H1 (cell line): Measurements from ENCODE around the gene NAP1L1. TPM values are rescaled to one million over a fixed set of nuclear protein-coding genes. Genes with fewer than 3 reads are reported as not detected.

Source experiments
- CTCF ChIA-PET: fragments of 300-600 bp; sonication (Branson Sonifier 250); formaldehyde crosslinking; loops from one replicate; lab custom pipeline; 2021; ENCODE audit not compliant: partially characterized antibody; lab: Charles Lee
- POLR2A ChIA-PET: fragments of 300-600 bp; sonication (Branson Sonifier 250); formaldehyde crosslinking; loops from one replicate; lab custom pipeline; 2021; ENCODE audit warnings: inconsistent platforms; ENCODE audit not compliant: partially characterized antibody; lab: Charles Lee
- DNase-seq, 2 experiments: peaks; one replicate each; pipeline versions ENCODE4 v3.0.0 to v3.0.0-alpha.2; 2010 to 2022; ENCODE audit warnings: low spot score in 2 of 2, low read depth in 1 of 2, mixed read lengths in 1 of 2
- FAIRE-seq: peaks from 2 replicates; lab custom pipeline; 2011; peaks lifted over from hg19 to GRCh38; lab: Jason Lieb, UNC
- H2AFZ ChIP-seq: 2 replicates; pipeline ENCODE4 v1.8.1; 2012; ENCODE audit warnings: low read length, inconsistent platforms
- H2AK5ac ChIP-seq: 2 replicates; pipeline ENCODE4 v1.6.1; 2013; ENCODE audit warnings: low read depth, low read length
- H2BK120ac ChIP-seq: replicated peaks from 2 replicates; pipeline ENCODE3; 2013; ENCODE audit warnings: low read depth, low read length, inconsistent platforms
- H2BK12ac ChIP-seq: 2 replicates; pipeline ENCODE4 v1.6.1; 2013; ENCODE audit warnings: low read depth, low read length
- H2BK15ac ChIP-seq: 2 replicates; pipeline ENCODE4 v1.6.1; 2013; ENCODE audit warnings: low read length
- H2BK20ac ChIP-seq: 2 replicates; pipeline ENCODE4 v1.6.1; 2013; ENCODE audit warnings: low read length
- H2BK5ac ChIP-seq: 2 replicates; pipeline ENCODE4 v1.6.1; 2013; ENCODE audit warnings: low read depth, low read length
- H3K14ac ChIP-seq: 2 replicates; pipeline ENCODE4 v1.6.1; 2013; ENCODE audit warnings: inconsistent platforms; ENCODE audit not compliant: insufficient read length
- H3K18ac ChIP-seq: 2 replicates; pipeline ENCODE4 v1.6.1; 2013; ENCODE audit warnings: low read length; ENCODE audit errors: extremely low read depth
- H3K23ac ChIP-seq: 2 replicates; pipeline ENCODE4 v1.6.1; 2013; ENCODE audit warnings: inconsistent platforms; ENCODE audit not compliant: insufficient read length
- H3K23me2 ChIP-seq: 2 replicates; pipeline ENCODE4 v1.6.1; 2013; ENCODE audit warnings: low read depth, low read length
- H3K27ac ChIP-seq: 2 replicates; pipeline ENCODE4 v1.6.1; 2011; ENCODE audit warnings: low read depth, low read length, inconsistent platforms
- H3K27me3 ChIP-seq, 4 experiments: replicated peaks in 1 of 4; 1 replicate in 1 of 4; 2 replicates in 3 of 4; pipeline versions ENCODE4 v1.6.1 to v1.8.1; 2011 to 2013; ENCODE audit warnings: low read length in 3 of 4, mild to moderate bottlenecking in 3 of 4, inconsistent platforms in 2 of 4, mixed read lengths in 2 of 4, moderate library complexity in 1 of 4; ENCODE audit not compliant: control insufficient read depth in 3 of 4, insufficient read depth in 3 of 4; ENCODE audit errors: extremely low read depth in 1 of 4
- H3K36me3 ChIP-seq, 4 experiments: 2 replicates each; pipeline versions ENCODE4 v1.6.1 to v1.8.1; 2011 to 2013; ENCODE audit warnings: mild to moderate bottlenecking in 4 of 4, low read length in 3 of 4, moderate library complexity in 2 of 4, control low read depth in 1 of 4, inconsistent platforms in 1 of 4; ENCODE audit not compliant: insufficient read depth in 4 of 4, control insufficient read depth in 2 of 4
- H3K4ac ChIP-seq: replicated peaks from 2 replicates; pipeline ENCODE3; 2013; ENCODE audit warnings: low read length, low read depth, mixed read lengths, inconsistent platforms; ENCODE audit not compliant: insufficient read length
- H3K4me1 ChIP-seq, 4 experiments: replicated peaks in 1 of 4; 1 replicate in 1 of 4; 2 replicates in 3 of 4; pipeline versions ENCODE4 v1.6.1 to v1.8.1; 2011 to 2013; ENCODE audit warnings: low read length in 3 of 4, inconsistent platforms in 2 of 4, mixed read lengths in 1 of 4; ENCODE audit not compliant: insufficient read depth in 4 of 4, control insufficient read depth in 3 of 4
- H3K4me2 ChIP-seq, 2 experiments: 2 replicates each; pipeline versions ENCODE4 v1.6.1 to v1.8.1; 2011 to 2013; ENCODE audit warnings: low read depth in 2 of 2, low read length in 2 of 2, control low read depth in 1 of 2, inconsistent platforms in 1 of 2, mild to moderate bottlenecking in 1 of 2; ENCODE audit not compliant: insufficient read depth in 1 of 2
- H3K4me3 ChIP-seq, 4 experiments: fragments of 200-600, 300-600 bp in 1 of 4; sonication (generic), shearing (Covaris generic), sonication (Bioruptor Twin) in 1 of 4; 2 replicates each; pipeline versions ENCODE4 v1.5.1 to v1.8.1; 2011 to 2016; ENCODE audit warnings: low read length in 4 of 4, low read depth in 3 of 4, control low read depth in 2 of 4, inconsistent platforms in 2 of 4, mild to moderate bottlenecking in 2 of 4, mixed read lengths in 1 of 4, moderate library complexity in 1 of 4; ENCODE audit not compliant: insufficient read depth in 2 of 4; ENCODE audit errors: extremely low read depth in 1 of 4
- H3K56ac ChIP-seq: replicated peaks from 2 replicates; pipeline ENCODE3; 2013; ENCODE audit warnings: low read depth, mild to moderate bottlenecking, mixed read lengths, low read length, inconsistent platforms; ENCODE audit not compliant: insufficient read length
- H3K79me1 ChIP-seq: 2 replicates; pipeline ENCODE4 v1.6.1; 2013; ENCODE audit warnings: low read depth, low read length, control low read depth
- H3K79me2 ChIP-seq, 2 experiments: 2 replicates each; pipeline versions ENCODE4 v1.6.1 to v1.8.1; 2012 to 2013; ENCODE audit warnings: low read length in 2 of 2, mild to moderate bottlenecking in 2 of 2, inconsistent platforms in 1 of 2; ENCODE audit not compliant: insufficient read depth in 2 of 2, control insufficient read depth in 1 of 2
- H3K9ac ChIP-seq, 4 experiments: replicated peaks in 1 of 4; 1 replicate in 1 of 4; 2 replicates in 3 of 4; pipeline versions ENCODE4 v1.6.1 to v1.8.1; 2011 to 2013; ENCODE audit warnings: low read depth in 3 of 4, low read length in 3 of 4, control low read depth in 2 of 4, mild to moderate bottlenecking in 2 of 4, moderate library complexity in 2 of 4, inconsistent platforms in 1 of 4; ENCODE audit errors: extremely low read depth in 1 of 4
- H3K9me3 ChIP-seq, 2 experiments: 2 replicates each; pipeline versions ENCODE4 v1.6.1 to v1.8.1; 2012 to 2013; ENCODE audit warnings: mild to moderate bottlenecking in 2 of 2, moderate library complexity in 2 of 2, control low read depth in 1 of 2, inconsistent platforms in 1 of 2, low read depth in 1 of 2, low read length in 1 of 2, mixed read lengths in 1 of 2; ENCODE audit not compliant: insufficient read depth in 2 of 2
- H4K20me1 ChIP-seq, 2 experiments: replicated peaks in 1 of 2; 2 replicates each; pipeline versions ENCODE3 to v1.8.1; 2011 to 2013; ENCODE audit warnings: inconsistent platforms in 2 of 2, low read length in 2 of 2, mild to moderate bottlenecking in 1 of 2; ENCODE audit not compliant: insufficient read depth in 2 of 2, control insufficient read depth in 1 of 2
- H4K5ac ChIP-seq: 2 replicates; pipeline ENCODE4 v1.6.1; 2013; ENCODE audit warnings: low read length, low read depth, mixed read lengths, inconsistent platforms; ENCODE audit not compliant: insufficient read length
- H4K8ac ChIP-seq: 2 replicates; pipeline ENCODE4 v1.8.0; 2013; ENCODE audit warnings: mild to moderate bottlenecking, moderate library complexity, low read length, inconsistent platforms; ENCODE audit not compliant: insufficient read depth; ENCODE audit errors: extremely low read depth
- H4K91ac ChIP-seq: replicated peaks from 2 replicates; pipeline ENCODE3; 2013; ENCODE audit warnings: low read length, mixed read lengths, inconsistent platforms; ENCODE audit not compliant: insufficient read length
- CBX5 ChIP-seq: fragments of 300-800, 300-1000 bp; sonication (generic); IDR thresholded peaks from 2 replicates; pipeline ENCODE4 v1.7.1; 2016; ENCODE audit warnings: antibody characterized with exemption, low read length, low read depth
- HDAC2 ChIP-seq, 2 experiments: fragments of 300-600 bp in 1 of 2; sonication (generic) in 1 of 2; IDR thresholded peaks; 2 replicates each; pipeline ENCODE4 v1.6.1; 2011 to 2012; ENCODE audit warnings: low read depth in 2 of 2, low read length in 2 of 2, mild to moderate bottlenecking in 2 of 2, moderate library complexity in 2 of 2, borderline replicate concordance in 1 of 2, inconsistent platforms in 1 of 2
- POLR2AphosphoS5 ChIP-seq: IDR thresholded peaks from 2 replicates; pipeline ENCODE4 v1.6.1; 2011; ENCODE audit warnings: low read depth, low read length
- RAD21 ChIP-seq, 2 experiments: IDR thresholded peaks in 1 of 2; conservative IDR thresholded peaks in 1 of 2; 2 replicates each; pipeline ENCODE4 v1.6.1; 2011; ENCODE audit warnings: low read depth in 2 of 2, low read length in 2 of 2, improper control_type of control experiment in 1 of 2, inconsistent platforms in 1 of 2, mild to moderate bottlenecking in 1 of 2, moderate library complexity in 1 of 2
- SIN3A ChIP-seq, 2 experiments: IDR thresholded peaks in 1 of 2; conservative IDR thresholded peaks in 1 of 2; 2 replicates each; pipeline ENCODE4 v1.6.1; 2011 to 2012; ENCODE audit warnings: low read length in 2 of 2, improper control_type of control experiment in 1 of 2, low read depth in 1 of 2, mild to moderate bottlenecking in 1 of 2
- ZNF274 ChIP-seq: IDR thresholded peaks from 2 replicates; pipeline ENCODE4 v1.7.0; 2012; ENCODE audit warnings: low read length, borderline replicate concordance; ENCODE audit errors: extremely low read depth
- WGBS, 2 experiments: shearing (Covaris generic) in 1 of 2; methylation state at CpG; one replicate each; pipeline versions ENCODE4 v1.1.6 to v1.1.7; 2013 to 2015; ENCODE audit warnings: low lambda C conversion rate in 2 of 2, mixed read lengths in 2 of 2, inconsistent platforms in 1 of 2, low coverage in 1 of 2, missing lambda C conversion rate in 1 of 2; ENCODE audit not compliant: insufficient replicate concordance in 2 of 2, insufficient coverage in 1 of 2, insufficient read length in 1 of 2; ENCODE audit errors: extremely low coverage in 1 of 2, missing lambda C conversion rate in 1 of 2; 5-methylcytosine and 5-hydroxymethylcytosine counted together
- polyA plus RNA-seq, 7 experiments: library from polyadenylated mRNA; depleted of rRNA in 3 of 7; stranded (reverse) in 5 of 7; unstranded in 2 of 7; fragments of >200 nt in 5 of 7; fragments of 200-250 nt in 2 of 7; gene quantifications; 1 replicate in 5 of 7; 2 replicates in 1 of 7; 4 replicates in 1 of 7; pipeline versions ENCODE4 v1.2.1 to v1.2.3, GENCODE V29; 2011 to 2013; ENCODE audit warnings: missing spikeins in 2 of 7, mixed read lengths in 2 of 7
- total RNA-seq: library from RNA; stranded (reverse); fragmentation: NEBNext Ultra II Directional; extraction: Animal tissue kit (Norgen Biotek cat#: 25700); gene quantifications from 2 replicates; pipeline ENCODE4 v1.2.1, GENCODE V29; 2021
- TF ChIP-seq, protein P1 (sequence below): IDR thresholded peaks from 2 replicates; pipeline ENCODE4 v1.6.1; 2011; ENCODE audit warnings: low read length, improper control_type of control experiment

NAP1L1 gene
- total and polyA plus RNA-seq, 2 of the 8 experiments (the other 6 are each of a cell fraction or from before 2014, with no cell fraction given): 202 to 1,159 TPM

DNA sequence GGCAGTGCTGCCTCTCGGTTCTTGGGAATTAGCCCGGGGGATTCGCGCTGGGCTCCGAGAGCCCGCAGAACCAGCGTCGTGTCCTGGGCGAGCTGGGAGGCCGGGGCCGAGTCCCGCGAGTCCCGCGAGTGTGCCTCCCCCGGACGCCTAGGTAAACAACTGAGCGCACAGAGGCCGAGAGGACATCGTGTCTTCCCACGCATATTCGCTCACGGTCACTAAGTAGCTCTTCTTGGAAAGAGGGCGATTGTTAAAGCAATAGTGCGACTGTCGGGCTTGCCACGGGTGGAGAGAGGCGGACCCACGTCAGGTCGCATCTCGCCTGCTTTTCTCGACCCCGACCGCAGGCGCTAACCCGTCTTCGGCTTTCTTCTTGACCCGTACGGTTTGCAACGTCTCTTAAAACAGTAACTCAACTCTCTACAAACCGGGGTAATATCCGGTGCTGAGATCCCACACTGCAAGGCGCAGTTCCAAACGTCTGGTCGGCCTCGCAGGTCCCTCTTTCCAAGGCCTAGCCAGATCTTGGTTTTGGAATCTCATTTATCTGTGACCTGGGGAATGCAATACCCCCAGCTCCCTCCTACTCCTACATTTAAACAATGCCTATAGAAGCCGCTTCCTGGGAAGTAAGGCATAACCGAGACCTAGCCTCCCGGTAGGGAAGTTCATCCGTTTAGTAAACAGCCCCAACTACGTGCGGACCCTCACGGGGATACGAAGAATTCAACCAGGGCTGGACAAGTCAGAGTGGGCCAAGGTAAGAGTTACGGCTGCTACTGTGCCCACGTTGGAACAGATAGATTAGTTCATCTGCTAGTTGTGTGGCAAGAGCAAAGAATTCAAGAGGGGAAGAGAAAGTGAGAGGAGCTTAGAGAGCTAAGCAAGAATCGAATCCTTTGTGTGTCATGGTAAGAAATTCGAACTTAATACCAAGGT lies 52.2 kb downstream of the NAP1L1 start:
- Histone ChIP-seq H2AFZ (peak overlapping the region; percentile 6; the same call in 1 of the 2 replicates), H2AK5ac (no peak overlapping the region), H3K23ac (no peak overlapping the region), H3K9ac (peak overlapping the region; percentile 56 to 73 (median 70)), H3K18ac (peak overlapping the region; percentile 52), H2BK120ac (peak overlapping the region; percentile 79), H3K14ac (peak overlapping the region; percentile 20), H2BK15ac (no peak overlapping the region), H3K27me3 (no peaks in the 10 kb centered on the region; a peak in 1 of 7 replicates), H3K56ac (peak overlapping the region; percentile 88), H2BK5ac (peak overlapping the region; percentile 57; the same call in 1 of the 2 replicates), H3K4me1 (peaks cover 0 to 11% (median 2%) of the 10 kb centered on the region in 4 experiments; a peak in 5 of 7 replicates), H3K4ac (peak overlapping the region; percentile 10), H2BK20ac (no peak overlapping the region), H4K91ac (peak overlapping the region; percentile 56), H4K20me1 (peaks cover 2 to 5% of the 10 kb centered on the region in 2 experiments), H4K8ac (peak overlapping the region; percentile 45), H3K79me1 (peaks cover 4% of the 10 kb centered on the region), H3K4me2 (peak overlapping the region; percentile 98 to 99), H3K9me3 (no peaks in the 10 kb centered on the region), H4K5ac (peak overlapping the region; percentile 49), H2BK12ac (peak overlapping the region; percentile 53; the same call in 1 of the 2 replicates), H3K79me2 (peaks cover 0 to 36% of the 10 kb centered on the region in 2 experiments; a peak in 2 of 4 replicates), H3K4me3 (peak overlapping the region; percentile 89 to 94 (median 92)), H3K36me3 (peaks cover 0 to 19% (median 0%) of the 10 kb centered on the region in 4 experiments; a peak in 1 of 8 replicates), H3K23me2 (peaks cover 17% of the 10 kb centered on the region), H3K27ac (peak overlapping the region; percentile 54; the same call in 1 of the 2 replicates)
- WGBS, 2 experiments: 2% methylated on average over 55 of the region's 58 CpGs; no CpG with 5 or more reads in 1 of the 2 experiments
- POLR2A ChIA-PET: interaction anchor here (0.6 to 3.9 kb wide), 22 partner anchors 9 to 546 kb away, joined by 3 to 42 read pairs (median 4); partner anchors contain the start of genes BBS10 and OSBPL8
- FAIRE-seq (no peak), DNase-seq (no peak)
- CTCF ChIA-PET: interaction anchor here (0.6 to 3.8 kb wide), 17 partner anchors 8 to 1162 kb away, joined by 3 to 26 read pairs (median 5); no protein-coding TSS in a partner anchor
- TF ChIP-seq ZNF274 (no peak), SIN3A (conservative IDR thresholded peaks at IDR 0.05 in 1 of 2, IDR thresholded peaks at IDR 0.05 in 1 of 2; ENCODE audit: low read depth in 1 of 2, low read length in 2 of 2) (no peak), POLR2AphosphoS5 (0 out of 2 replicates have a peak, but pooled peaks have one; percentile 44), RAD21 (IDR thresholded peaks at IDR 0.05 in 1 of 2, conservative IDR thresholded peaks at IDR 0.05 in 1 of 2; ENCODE audit: low read depth in 2 of 2, low read length in 2 of 2) (peak in 1 of 2 experiments; percentile 11; a peak in 1 of 4 replicates), HDAC2 (IDR thresholded peaks at IDR 0.05; ENCODE audit: borderline replicate concordance in 1 of 2, low read depth in 2 of 2, low read length in 2 of 2) (peak in 1 of 2 experiments; percentile 11; a peak in 1 of 4 replicates), CBX5 (no peak)
- TF ChIP-seq, protein P1, sequence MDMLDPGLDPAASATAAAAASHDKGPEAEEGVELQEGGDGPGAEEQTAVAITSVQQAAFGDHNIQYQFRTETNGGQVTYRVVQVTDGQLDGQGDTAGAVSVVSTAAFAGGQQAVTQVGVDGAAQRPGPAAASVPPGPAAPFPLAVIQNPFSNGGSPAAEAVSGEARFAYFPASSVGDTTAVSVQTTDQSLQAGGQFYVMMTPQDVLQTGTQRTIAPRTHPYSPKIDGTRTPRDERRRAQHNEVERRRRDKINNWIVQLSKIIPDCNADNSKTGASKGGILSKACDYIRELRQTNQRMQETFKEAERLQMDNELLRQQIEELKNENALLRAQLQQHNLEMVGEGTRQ: no peak
